WTC11 (cell line): ENCODE results near the gene JCHAIN. TPM values are rescaled to one million over a fixed set of nuclear protein-coding genes. Genes with fewer than 3 reads are reported as not detected.

ENCODE experiments used
- ATAC-seq: fragments of 200-7000 bp; cut with Tn5 transposase; 2 replicates; pipeline ENCODE4 v1.10.0; 2021; ENCODE audit warnings: mild to moderate bottlenecking, moderate library complexity
- CTCF ChIA-PET: fragments of 300-600 bp; sonication (Branson Sonifier 250); formaldehyde crosslinking; loops from one replicate; lab custom pipeline; 2021; ENCODE audit warnings: antibody characterized with exemption; lab: Charles Lee
- POLR2A ChIA-PET: fragments of 350-600 bp; sonication (Branson Sonifier 250); formaldehyde crosslinking; loops from one replicate; lab custom pipeline; 2021; ENCODE audit warnings: antibody characterized with exemption; lab: Charles Lee
- DNase-seq: peaks from one replicate; pipeline ENCODE4 v3.0.0; 2021; ENCODE audit warnings: low spot score
- H3K27ac Mint-ChIP-seq: 2 replicates; pipeline ENCODE4 v1.8.0; 2021; ENCODE audit warnings: mixed read lengths
- H3K27me3 Mint-ChIP-seq: 2 replicates; pipeline ENCODE4 v1.8.0; 2021; ENCODE audit warnings: low read depth, mild to moderate bottlenecking, moderate library complexity, mixed read lengths
- H3K36me3 Mint-ChIP-seq: 2 replicates; pipeline ENCODE4 v1.8.0; 2021; ENCODE audit warnings: mixed read lengths
- H3K4me1 Mint-ChIP-seq: 2 replicates; pipeline ENCODE4 v1.8.0; 2022; ENCODE audit warnings: mixed read lengths
- H3K4me3 Mint-ChIP-seq: 2 replicates; pipeline ENCODE4 v1.8.0; 2021; ENCODE audit warnings: mild to moderate bottlenecking, moderate library complexity, mixed read lengths
- H3K9me3 Mint-ChIP-seq: 2 replicates; pipeline ENCODE4 v1.8.0; 2021; ENCODE audit warnings: mixed read lengths
- CREM ChIP-seq: sonication (generic); formaldehyde crosslinking; IDR thresholded peaks from 2 replicates; pipeline ENCODE4 v1.8.1; 2022; ENCODE audit warnings: mild to moderate bottlenecking, missing genetic modification reagents, moderate library complexity
- HMGA2 ChIP-seq: fragments of 250-450 bp; sonication (Bioruptor Pico); IDR thresholded peaks from 2 replicates; pipeline ENCODE4 v1.4.0; 2021; ENCODE audit warnings: mild to moderate bottlenecking, moderate library complexity
- NFYB ChIP-seq: sonication (generic); formaldehyde crosslinking; conservative IDR thresholded peaks from 2 replicates; pipeline ENCODE4 v1.8.0; 2022; ENCODE audit warnings: low read depth, missing genetic modification reagents
- RORB ChIP-seq: fragments of 250-450 bp; sonication (Bioruptor Pico); IDR thresholded peaks from 2 replicates; pipeline ENCODE4 v1.9.0; 2021; ENCODE audit warnings: mild to moderate bottlenecking
- SMAD3 ChIP-seq: sonication (generic); formaldehyde crosslinking; IDR thresholded peaks from 2 replicates; pipeline ENCODE4 v1.8.0; 2022; ENCODE audit warnings: missing genetic modification reagents, mild to moderate bottlenecking, borderline replicate concordance
- ZNF671 ChIP-seq: fragments of 250-450 bp; sonication (Bioruptor Pico); IDR thresholded peaks from 2 replicates; pipeline ENCODE4 v1.8.0; 2021; ENCODE audit warnings: mild to moderate bottlenecking
- total RNA-seq: library from RNA; stranded (reverse); gene quantifications from 3 replicates; pipeline ENCODE4 v1.2.3, GENCODE V29; 2021
- TF ChIP-seq, protein P1 (sequence below): sonication (generic); formaldehyde crosslinking; IDR thresholded peaks from 2 replicates; pipeline ENCODE4 v1.8.0; 2023; ENCODE audit warnings: missing genetic modification reagents, mild to moderate bottlenecking, borderline replicate concordance
- TF ChIP-seq, protein P2 (sequence below): sonication (generic); formaldehyde crosslinking; IDR thresholded peaks from 2 replicates; pipeline ENCODE4 v1.8.1; 2022; ENCODE audit warnings: low read depth, mild to moderate bottlenecking, moderate library complexity, missing genetic modification reagents, borderline replicate concordance
- TF ChIP-seq, protein P3 (sequence below): fragments of 250-450 bp; sonication (Bioruptor Pico); IDR thresholded peaks from 2 replicates; pipeline ENCODE4 v1.8.0; 2021; ENCODE audit warnings: mild to moderate bottlenecking
- TF ChIP-seq, protein P4 (sequence below): sonication (generic); formaldehyde crosslinking; IDR thresholded peaks from 2 replicates; pipeline ENCODE4 v1.8.0; 2022; ENCODE audit warnings: mild to moderate bottlenecking, missing genetic modification reagents
- TF ChIP-seq, protein P5 (sequence below): sonication (generic); formaldehyde crosslinking; IDR thresholded peaks from 2 replicates; pipeline ENCODE4 v1.8.1; 2022; ENCODE audit warnings: low read depth, missing genetic modification reagents, borderline replicate concordance

Gene JCHAIN
- total RNA-seq, 1 experiment from 2014 or later = 0.68 TPM

DNA sequence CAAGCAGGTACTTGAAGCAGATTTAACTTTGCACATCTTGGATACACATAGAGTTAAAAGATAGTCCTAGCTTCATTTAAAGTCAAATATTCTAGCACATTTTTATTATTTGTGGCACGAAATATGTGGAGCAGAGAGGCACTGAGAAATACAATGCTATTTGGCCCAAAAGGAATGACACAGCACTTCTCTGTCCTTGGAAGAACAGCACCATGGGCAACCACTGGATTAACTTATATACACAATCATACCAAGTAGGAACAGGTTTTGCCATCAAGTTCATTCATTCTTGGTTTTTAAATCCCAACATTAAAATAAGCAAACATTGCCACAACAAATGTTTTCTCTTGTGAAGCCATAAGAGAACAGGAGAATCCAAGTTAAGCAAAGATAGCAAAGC lies 38.7 kb downstream of the JCHAIN start (continued):
- TF ChIP-seq, protein P1, sequence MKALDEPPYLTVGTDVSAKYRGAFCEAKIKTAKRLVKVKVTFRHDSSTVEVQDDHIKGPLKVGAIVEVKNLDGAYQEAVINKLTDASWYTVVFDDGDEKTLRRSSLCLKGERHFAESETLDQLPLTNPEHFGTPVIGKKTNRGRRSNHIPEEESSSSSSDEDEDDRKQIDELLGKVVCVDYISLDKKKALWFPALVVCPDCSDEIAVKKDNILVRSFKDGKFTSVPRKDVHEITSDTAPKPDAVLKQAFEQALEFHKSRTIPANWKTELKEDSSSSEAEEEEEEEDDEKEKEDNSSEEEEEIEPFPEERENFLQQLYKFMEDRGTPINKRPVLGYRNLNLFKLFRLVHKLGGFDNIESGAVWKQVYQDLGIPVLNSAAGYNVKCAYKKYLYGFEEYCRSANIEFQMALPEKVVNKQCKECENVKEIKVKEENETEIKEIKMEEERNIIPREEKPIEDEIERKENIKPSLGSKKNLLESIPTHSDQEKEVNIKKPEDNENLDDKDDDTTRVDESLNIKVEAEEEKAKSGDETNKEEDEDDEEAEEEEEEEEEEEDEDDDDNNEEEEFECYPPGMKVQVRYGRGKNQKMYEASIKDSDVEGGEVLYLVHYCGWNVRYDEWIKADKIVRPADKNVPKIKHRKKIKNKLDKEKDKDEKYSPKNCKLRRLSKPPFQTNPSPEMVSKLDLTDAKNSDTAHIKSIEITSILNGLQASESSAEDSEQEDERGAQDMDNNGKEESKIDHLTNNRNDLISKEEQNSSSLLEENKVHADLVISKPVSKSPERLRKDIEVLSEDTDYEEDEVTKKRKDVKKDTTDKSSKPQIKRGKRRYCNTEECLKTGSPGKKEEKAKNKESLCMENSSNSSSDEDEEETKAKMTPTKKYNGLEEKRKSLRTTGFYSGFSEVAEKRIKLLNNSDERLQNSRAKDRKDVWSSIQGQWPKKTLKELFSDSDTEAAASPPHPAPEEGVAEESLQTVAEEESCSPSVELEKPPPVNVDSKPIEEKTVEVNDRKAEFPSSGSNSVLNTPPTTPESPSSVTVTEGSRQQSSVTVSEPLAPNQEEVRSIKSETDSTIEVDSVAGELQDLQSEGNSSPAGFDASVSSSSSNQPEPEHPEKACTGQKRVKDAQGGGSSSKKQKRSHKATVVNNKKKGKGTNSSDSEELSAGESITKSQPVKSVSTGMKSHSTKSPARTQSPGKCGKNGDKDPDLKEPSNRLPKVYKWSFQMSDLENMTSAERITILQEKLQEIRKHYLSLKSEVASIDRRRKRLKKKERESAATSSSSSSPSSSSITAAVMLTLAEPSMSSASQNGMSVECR = no peak

DNA sequence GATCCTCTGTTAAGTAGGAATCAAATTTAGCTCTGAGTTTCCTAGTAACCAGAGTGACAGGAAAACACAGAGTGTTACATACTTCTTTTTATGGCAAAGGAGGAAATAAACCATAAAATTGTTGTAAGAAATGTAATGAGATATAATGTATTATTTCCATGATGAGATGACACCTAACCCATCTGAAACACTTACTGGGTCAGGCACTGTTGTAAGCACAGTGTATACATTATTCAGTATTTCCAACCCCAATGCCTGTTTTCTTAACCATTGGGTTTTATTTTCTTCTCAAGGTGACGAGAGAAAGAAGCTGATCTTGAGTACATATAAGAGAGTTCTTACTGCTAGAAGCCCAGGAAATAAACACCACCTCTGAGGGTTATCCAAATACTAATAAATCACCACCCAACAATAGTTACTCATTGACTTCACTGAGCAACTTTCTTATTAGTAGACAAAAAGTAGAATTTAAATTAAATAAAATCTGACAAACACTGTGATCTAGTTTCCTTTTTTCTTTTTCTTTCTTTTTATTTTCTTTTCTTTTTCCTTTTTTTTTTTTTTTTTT lies 42.0 kb downstream of the JCHAIN start:
- no peaks in the 10 kb centered on the region for H3K36me3 Mint-ChIP-seq
- H3K4me3 Mint-ChIP-seq = no peak overlapping the region
- no peak overlapping the region for H3K27ac Mint-ChIP-seq
- ChIA-PET CTCF (no interaction called here), POLR2A (no interaction called here)
- no peaks in the 10 kb centered on the region for H3K27me3 Mint-ChIP-seq
- no peak for TF ChIP-seq SMAD3 (CRISPR knock-in tag)
- TF ChIP-seq, protein P2, sequence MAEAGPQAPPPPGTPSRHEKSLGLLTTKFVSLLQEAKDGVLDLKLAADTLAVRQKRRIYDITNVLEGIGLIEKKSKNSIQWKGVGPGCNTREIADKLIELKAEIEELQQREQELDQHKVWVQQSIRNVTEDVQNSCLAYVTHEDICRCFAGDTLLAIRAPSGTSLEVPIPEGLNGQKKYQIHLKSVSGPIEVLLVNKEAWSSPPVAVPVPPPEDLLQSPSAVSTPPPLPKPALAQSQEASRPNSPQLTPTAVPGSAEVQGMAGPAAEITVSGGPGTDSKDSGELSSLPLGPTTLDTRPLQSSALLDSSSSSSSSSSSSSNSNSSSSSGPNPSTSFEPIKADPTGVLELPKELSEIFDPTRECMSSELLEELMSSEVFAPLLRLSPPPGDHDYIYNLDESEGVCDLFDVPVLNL (CRISPR knock-in tag) = no peak
- TF ChIP-seq RORB (CRISPR knock-in tag) = no peak
- TF ChIP-seq, protein P3, sequence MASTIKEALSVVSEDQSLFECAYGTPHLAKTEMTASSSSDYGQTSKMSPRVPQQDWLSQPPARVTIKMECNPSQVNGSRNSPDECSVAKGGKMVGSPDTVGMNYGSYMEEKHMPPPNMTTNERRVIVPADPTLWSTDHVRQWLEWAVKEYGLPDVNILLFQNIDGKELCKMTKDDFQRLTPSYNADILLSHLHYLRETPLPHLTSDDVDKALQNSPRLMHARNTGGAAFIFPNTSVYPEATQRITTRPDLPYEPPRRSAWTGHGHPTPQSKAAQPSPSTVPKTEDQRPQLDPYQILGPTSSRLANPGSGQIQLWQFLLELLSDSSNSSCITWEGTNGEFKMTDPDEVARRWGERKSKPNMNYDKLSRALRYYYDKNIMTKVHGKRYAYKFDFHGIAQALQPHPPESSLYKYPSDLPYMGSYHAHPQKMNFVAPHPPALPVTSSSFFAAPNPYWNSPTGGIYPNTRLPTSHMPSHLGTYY (CRISPR knock-in tag) = no peak
- TF ChIP-seq, protein P4, sequence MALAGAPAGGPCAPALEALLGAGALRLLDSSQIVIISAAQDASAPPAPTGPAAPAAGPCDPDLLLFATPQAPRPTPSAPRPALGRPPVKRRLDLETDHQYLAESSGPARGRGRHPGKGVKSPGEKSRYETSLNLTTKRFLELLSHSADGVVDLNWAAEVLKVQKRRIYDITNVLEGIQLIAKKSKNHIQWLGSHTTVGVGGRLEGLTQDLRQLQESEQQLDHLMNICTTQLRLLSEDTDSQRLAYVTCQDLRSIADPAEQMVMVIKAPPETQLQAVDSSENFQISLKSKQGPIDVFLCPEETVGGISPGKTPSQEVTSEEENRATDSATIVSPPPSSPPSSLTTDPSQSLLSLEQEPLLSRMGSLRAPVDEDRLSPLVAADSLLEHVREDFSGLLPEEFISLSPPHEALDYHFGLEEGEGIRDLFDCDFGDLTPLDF (CRISPR knock-in tag) = no peak
- TF ChIP-seq ZNF671 (CRISPR knock-in tag) = no peak
- TF ChIP-seq NFYB (CRISPR knock-in tag) = no peak
- TF ChIP-seq, protein P5, sequence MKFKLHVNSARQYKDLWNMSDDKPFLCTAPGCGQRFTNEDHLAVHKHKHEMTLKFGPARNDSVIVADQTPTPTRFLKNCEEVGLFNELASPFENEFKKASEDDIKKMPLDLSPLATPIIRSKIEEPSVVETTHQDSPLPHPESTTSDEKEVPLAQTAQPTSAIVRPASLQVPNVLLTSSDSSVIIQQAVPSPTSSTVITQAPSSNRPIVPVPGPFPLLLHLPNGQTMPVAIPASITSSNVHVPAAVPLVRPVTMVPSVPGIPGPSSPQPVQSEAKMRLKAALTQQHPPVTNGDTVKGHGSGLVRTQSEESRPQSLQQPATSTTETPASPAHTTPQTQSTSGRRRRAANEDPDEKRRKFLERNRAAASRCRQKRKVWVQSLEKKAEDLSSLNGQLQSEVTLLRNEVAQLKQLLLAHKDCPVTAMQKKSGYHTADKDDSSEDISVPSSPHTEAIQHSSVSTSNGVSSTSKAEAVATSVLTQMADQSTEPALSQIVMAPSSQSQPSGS (CRISPR knock-in tag) = no peak
- no peaks in the 10 kb centered on the region for H3K4me1 Mint-ChIP-seq
- no peak for DNase-seq
- peaks cover under 1% of the 10 kb centered on the region for H3K9me3 Mint-ChIP-seq
- no peak for ATAC-seq

DNA sequence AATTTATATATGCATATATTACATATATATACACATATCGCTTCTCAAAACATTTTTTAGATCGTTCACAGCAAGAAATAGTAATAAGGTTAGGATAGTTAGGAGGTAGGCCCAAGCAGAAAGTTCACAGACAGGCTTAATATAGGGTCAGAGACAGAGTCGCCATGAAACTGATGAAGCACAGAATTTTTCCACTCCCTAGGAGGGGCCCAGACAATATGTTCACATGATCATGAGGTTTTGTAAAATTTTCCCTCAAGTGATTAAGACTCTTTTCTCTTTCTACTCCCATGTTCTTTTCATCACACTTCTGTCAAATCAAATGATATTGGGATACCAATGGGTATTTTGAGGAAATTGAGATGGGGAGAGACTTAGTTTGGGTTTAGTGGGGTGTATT lies 43.0 kb downstream of the JCHAIN start:
- TF ChIP-seq HMGA2 (CRISPR knock-in tag) = 0 out of 2 replicates have a peak, but pooled peaks have one; percentile 7
- no peak for TF ChIP-seq CREM (CRISPR knock-in tag)
- Mint-ChIP-seq H3K27me3 (no peaks in the 10 kb centered on the region), H3K27ac (no peak overlapping the region), H3K9me3 (peaks cover 10% of the 10 kb centered on the region), H3K4me1 (no peaks in the 10 kb centered on the region), H3K4me3 (no peak overlapping the region), H3K36me3 (no peaks in the 10 kb centered on the region)
- POLR2A ChIA-PET = no interaction called here
- ATAC-seq = no peak
- DNase-seq = no peak
- CTCF ChIA-PET = no interaction called here
